ENCODE measurements around the gene NBAS. TPM values are rescaled to one million over a fixed set of nuclear protein-coding genes. Genes with fewer than 3 reads are reported as not detected.

Gene NBAS
- total RNA-seq, 1 donor from 2014 or later, result 57.6 TPM

- H3K79me2 ChIP-seq (ENCODE audit: insufficient read depth, low read length), result no peaks in the 10 kb centered on the region
- no peak overlapping the region for H3K4me3 ChIP-seq (ENCODE audit: insufficient read depth, low read depth, low read length)
- peaks cover 59% of the 10 kb centered on the region for H3K36me3 ChIP-seq (ENCODE audit: insufficient read depth, low read length)
- H3K27me3 ChIP-seq (ENCODE audit: insufficient read depth, low read length), result no peaks in the 10 kb centered on the region
- Mint-ChIP-seq H3K27ac (ENCODE audit: unreplicated experiment) (no peak overlapping the region), H3K9me3 (ENCODE audit: unreplicated experiment) (no peaks in the 10 kb centered on the region), H3K4me1 (ENCODE audit: low read depth, unreplicated experiment) (no peaks in the 10 kb centered on the region), H3K4me3 (ENCODE audit: unreplicated experiment) (no peak overlapping the region), H3K36me3 (ENCODE audit: low read depth, unreplicated experiment) (peaks cover 13% of the 10 kb centered on the region), H3K27me3 (ENCODE audit: low read depth, unreplicated experiment) (no peaks in the 10 kb centered on the region)
- H3K27ac ChIP-seq (ENCODE audit: low read depth, low read length), result no peak overlapping the region
- peaks cover 14% of the 10 kb centered on the region for H4K20me1 ChIP-seq (ENCODE audit: insufficient read depth, low read length)
- no peak for TF ChIP-seq EZH2 (IDR thresholded peaks at IDR 0.05; ENCODE audit: insufficient read depth, low read length)
- H2AFZ ChIP-seq (ENCODE audit: low read depth, low read length), result no peak overlapping the region
- no peaks in the 10 kb centered on the region for H3K9me3 ChIP-seq (ENCODE audit: insufficient read depth, low read depth, low read length)
- DNase-seq (ENCODE audit: low read depth), result no peak
- no peak for FAIRE-seq
- H3K9ac ChIP-seq (ENCODE audit: low read length), result no peak overlapping the region
- H3K4me1 ChIP-seq (ENCODE audit: insufficient read depth, low read length), result no peaks in the 10 kb centered on the region
- H3K4me2 ChIP-seq (ENCODE audit: low read length), result no peak overlapping the region
These were observed 48.4 kb upstream of the NBAS start for GRCh38 chr2:15609341-15610042.

GRCh38 chr2:15608392-15608761 is 47.2 kb upstream of the NBAS start:
- no peak overlapping the region for H3K4me2 ChIP-seq (ENCODE audit: low read length)
- H3K79me2 ChIP-seq (ENCODE audit: insufficient read depth, low read length), result no peaks in the 10 kb centered on the region
- H3K36me3 Mint-ChIP-seq (ENCODE audit: low read depth, unreplicated experiment), result peaks cover 12% of the 10 kb centered on the region
- H3K27me3 Mint-ChIP-seq (ENCODE audit: low read depth, unreplicated experiment), result no peaks in the 10 kb centered on the region
- H3K9me3 ChIP-seq (ENCODE audit: insufficient read depth, low read depth, low read length), result no peaks in the 10 kb centered on the region
- H3K4me3 Mint-ChIP-seq (ENCODE audit: unreplicated experiment), result no peak overlapping the region
- H3K27ac ChIP-seq (ENCODE audit: low read depth, low read length), result no peak overlapping the region
- H3K9ac ChIP-seq (ENCODE audit: low read length), result no peak overlapping the region
- no peak overlapping the region for H2AFZ ChIP-seq (ENCODE audit: low read depth, low read length)
- DNase-seq (ENCODE audit: low read depth) (no peak), FAIRE-seq (no peak)
- no peak overlapping the region for H3K27ac Mint-ChIP-seq (ENCODE audit: unreplicated experiment)
- no peaks in the 10 kb centered on the region for H3K27me3 ChIP-seq (ENCODE audit: insufficient read depth, low read length)
- H3K4me1 ChIP-seq (ENCODE audit: insufficient read depth, low read length), result no peaks in the 10 kb centered on the region
- H3K9me3 Mint-ChIP-seq (ENCODE audit: unreplicated experiment), result no peaks in the 10 kb centered on the region
- H3K4me3 ChIP-seq (ENCODE audit: insufficient read depth, low read depth, low read length), result no peak overlapping the region
- no peak for TF ChIP-seq CTCF (IDR thresholded peaks at IDR 0.05; ENCODE audit: insufficient read depth, low read depth, low read length)
- no peak for TF ChIP-seq EZH2 (IDR thresholded peaks at IDR 0.05; ENCODE audit: insufficient read depth, low read length)
- H4K20me1 ChIP-seq (ENCODE audit: insufficient read depth, low read length), result peaks cover 13% of the 10 kb centered on the region
- peaks cover 64% of the 10 kb centered on the region for H3K36me3 ChIP-seq (ENCODE audit: insufficient read depth, low read length)
- no peaks in the 10 kb centered on the region for H3K4me1 Mint-ChIP-seq (ENCODE audit: low read depth, unreplicated experiment)

- DNase-seq (ENCODE audit: low read depth) (no peak), FAIRE-seq (no peak)
- no peaks in the 10 kb centered on the region for H3K27me3 Mint-ChIP-seq (ENCODE audit: low read depth, unreplicated experiment)
- no peak overlapping the region for H3K4me2 ChIP-seq (ENCODE audit: low read length)
- no peak overlapping the region for H3K4me3 ChIP-seq (ENCODE audit: insufficient read depth, low read depth, low read length)
- H3K9me3 ChIP-seq (ENCODE audit: insufficient read depth, low read depth, low read length), result no peaks in the 10 kb centered on the region
- no peak overlapping the region for H3K9ac ChIP-seq (ENCODE audit: low read length)
- TF ChIP-seq CTCF (IDR thresholded peaks at IDR 0.05; ENCODE audit: insufficient read depth, low read depth, low read length) (no peak), EZH2 (IDR thresholded peaks at IDR 0.05; ENCODE audit: insufficient read depth, low read length) (no peak)
- no peaks in the 10 kb centered on the region for H3K27me3 ChIP-seq (ENCODE audit: insufficient read depth, low read length)
- no peak overlapping the region for H3K27ac ChIP-seq (ENCODE audit: low read depth, low read length)
- H3K9me3 Mint-ChIP-seq (ENCODE audit: unreplicated experiment), result no peaks in the 10 kb centered on the region
- no peak overlapping the region for H3K4me3 Mint-ChIP-seq (ENCODE audit: unreplicated experiment)
- H3K36me3 ChIP-seq (ENCODE audit: insufficient read depth, low read length), result peaks cover 68% of the 10 kb centered on the region
- no peaks in the 10 kb centered on the region for H3K79me2 ChIP-seq (ENCODE audit: insufficient read depth, low read length)
- H3K27ac Mint-ChIP-seq (ENCODE audit: unreplicated experiment), result no peak overlapping the region
- H3K36me3 Mint-ChIP-seq (ENCODE audit: low read depth, unreplicated experiment), result peaks cover 12% of the 10 kb centered on the region
- H4K20me1 ChIP-seq (ENCODE audit: insufficient read depth, low read length), result peaks cover 13% of the 10 kb centered on the region
- H2AFZ ChIP-seq (ENCODE audit: low read depth, low read length), result no peak overlapping the region
- H3K4me1 ChIP-seq (ENCODE audit: insufficient read depth, low read length), result no peaks in the 10 kb centered on the region
- no peaks in the 10 kb centered on the region for H3K4me1 Mint-ChIP-seq (ENCODE audit: low read depth, unreplicated experiment)
These were observed 46.7 kb upstream of the NBAS start for GRCh38 chr2:15607709-15608391.

All from astrocyte (in vitro differentiated cells and primary cell).